AG04449 (cell line): ENCODE results near the gene RCBTB1.
"Not testable (repeated sequence)": the region's sequence is repeated elsewhere in the genome, so short reads cannot be mapped to it uniquely, and the experiment has no call there.

Source experiments
- CTCF ChIA-PET: fragments of 350-600 bp; formaldehyde crosslinking; extraction: SDS; loops from one replicate; lab custom pipeline; 2021; ENCODE audit warnings: antibody characterized with exemption; lab: Yijun Ruan, JAX
- POLR2A ChIA-PET: fragments of 400-600, 350-600 bp; formaldehyde crosslinking; extraction: SDS; loops from one replicate; lab custom pipeline; 2020; ENCODE audit warnings: antibody characterized with exemption, inconsistent platforms; lab: Yijun Ruan, JAX
- DNase-seq: peaks from one replicate; pipeline ENCODE4 v3.0.0-alpha.2; 2010; ENCODE audit warnings: low read depth, low spot score
- H3K4me3 ChIP-seq: 2 replicates; pipeline ENCODE4 v1.5.1; 2011; ENCODE audit warnings: low read depth, mild to moderate bottlenecking, control low read depth, low read length
- CTCF ChIP-seq: IDR thresholded peaks from one replicate; pipeline ENCODE4 v1.5.1; 2011; ENCODE audit warnings: mild to moderate bottlenecking, moderate library complexity, low read length, control low read depth, inconsistent platforms; ENCODE audit not compliant: insufficient read depth; ENCODE audit errors: missing control alignments

The RCBTB1 gene

DNA sequence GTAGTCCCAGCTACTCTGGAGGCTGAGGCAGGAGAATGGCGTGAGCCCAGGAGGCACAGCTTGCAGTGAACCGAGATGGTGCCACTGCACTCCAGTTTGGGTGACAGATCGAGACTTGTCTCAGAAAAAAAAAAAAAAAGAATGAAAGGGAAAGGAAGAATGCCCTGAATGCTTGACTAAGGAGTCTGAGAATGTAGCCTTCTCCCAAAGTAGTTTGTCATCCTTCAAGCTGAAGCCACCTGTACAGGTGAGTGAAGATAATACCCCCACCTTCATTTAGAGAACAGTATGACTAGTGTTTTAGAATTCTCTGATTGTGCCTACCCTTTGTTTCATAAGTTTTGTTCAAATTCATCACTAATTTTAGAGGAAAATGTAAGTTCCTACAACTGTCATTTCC is 5.9 kb downstream of the RCBTB1 start:
- TF ChIP-seq CTCF, result no peak
- CTCF ChIA-PET, result no interaction called here
- no peak for DNase-seq
- POLR2A ChIA-PET, result no interaction called here
- no peak overlapping the region for H3K4me3 ChIP-seq

GRCh38 chr13:49571299-49572240 is 13.8 kb downstream of the RCBTB1 start:
- no peak for DNase-seq
- TF ChIP-seq CTCF, result no peak
- no peak overlapping the region for H3K4me3 ChIP-seq
- POLR2A ChIA-PET, result no interaction called here
- CTCF ChIA-PET, result no interaction called here

DNA sequence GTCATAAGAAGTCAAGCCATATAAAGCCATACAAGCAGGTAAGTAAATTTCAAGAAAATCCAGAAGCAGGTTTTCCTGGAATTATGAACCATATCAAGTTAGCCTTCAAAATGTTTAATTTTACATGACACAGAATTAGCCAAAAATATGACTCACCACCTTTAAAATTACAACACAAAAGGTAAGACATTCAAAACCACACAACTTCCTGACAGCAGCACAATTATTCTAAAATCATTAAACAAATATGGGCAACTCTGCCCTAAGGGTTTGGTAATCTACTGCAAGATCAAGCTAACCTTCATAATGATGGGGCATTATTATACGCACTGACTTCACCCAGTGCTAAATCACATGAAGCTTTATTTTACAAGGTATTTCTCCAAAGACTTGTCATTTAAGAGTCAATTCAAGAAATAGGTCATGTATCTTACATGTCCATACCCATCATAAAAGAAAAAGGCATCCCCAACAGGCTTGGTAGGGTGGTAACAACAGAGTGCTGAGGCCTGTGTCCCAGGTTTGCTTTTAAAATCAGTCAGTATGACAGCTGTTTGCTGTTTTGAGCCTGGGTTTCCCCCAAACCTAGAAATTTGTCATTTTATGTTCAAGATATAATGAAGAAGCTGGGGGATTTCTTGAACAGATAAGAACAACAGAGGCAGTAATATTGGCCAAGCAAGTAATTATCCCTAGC is 15.2 kb downstream of the RCBTB1 start:
- DNase-seq, result no peak
- ChIA-PET POLR2A (no interaction called here), CTCF (interaction anchor here (0.6 to 0.7 kb wide), 2 partner anchors 21 to 111 kb away, joined by 3 read pairs; no protein-coding TSS in a partner anchor)
- H3K4me3 ChIP-seq, result no peak overlapping the region
- no peak for TF ChIP-seq CTCF

DNA sequence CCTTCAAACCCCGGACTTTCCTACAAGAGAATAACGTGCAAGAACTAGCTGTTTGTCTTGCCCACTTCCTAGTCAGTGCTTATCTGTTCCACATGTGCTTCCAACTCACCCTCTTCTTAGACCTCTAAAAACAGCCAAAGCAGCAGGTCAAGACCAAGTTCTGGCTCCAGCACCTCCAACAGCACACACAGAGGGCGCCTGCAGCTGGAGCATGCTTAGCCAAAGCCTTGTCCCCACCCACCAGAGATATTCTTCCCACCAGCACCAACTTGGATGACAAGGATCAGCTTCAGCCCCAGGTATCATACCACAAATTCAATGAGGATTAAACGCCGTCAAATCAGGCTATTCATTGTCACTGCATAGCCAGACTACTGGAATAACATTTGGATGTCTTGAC is 17.9 kb downstream of the RCBTB1 start:
- DNase-seq, result no peak
- H3K4me3 ChIP-seq, result no peak overlapping the region
- TF ChIP-seq CTCF, result no peak
- CTCF ChIA-PET, result no interaction called here
- POLR2A ChIA-PET, result no interaction called here

GRCh38 chr13:49566461-49566860 is 18.9 kb downstream of the RCBTB1 start:
- ChIA-PET CTCF (no interaction called here), POLR2A (no interaction called here)
- no peak for DNase-seq
- TF ChIP-seq CTCF, result no peak
- no peak overlapping the region for H3K4me3 ChIP-seq

GRCh38 chr13:49565461-49565860 is 19.9 kb downstream of the RCBTB1 start:
- DNase-seq, H3K4me3 ChIP-seq, POLR2A ChIA-PET, CTCF ChIA-PET: not testable (repeated sequence)
